WTC11 (cell line): ENCODE results near the gene LIMK1. TPM values are rescaled to one million over a fixed set of nuclear protein-coding genes. Genes with fewer than 3 reads are reported as not detected.

Experiments
- ATAC-seq: fragments of 200-7000 bp; cut with Tn5 transposase; 2 replicates; pipeline ENCODE4 v1.10.0; 2021; ENCODE audit warnings: mild to moderate bottlenecking, moderate library complexity
- CTCF ChIA-PET: fragments of 300-600 bp; sonication (Branson Sonifier 250); formaldehyde crosslinking; loops from one replicate; lab custom pipeline; 2021; ENCODE audit warnings: antibody characterized with exemption; lab: Charles Lee
- POLR2A ChIA-PET: fragments of 350-600 bp; sonication (Branson Sonifier 250); formaldehyde crosslinking; loops from one replicate; lab custom pipeline; 2021; ENCODE audit warnings: antibody characterized with exemption; lab: Charles Lee
- DNase-seq: peaks from one replicate; pipeline ENCODE4 v3.0.0; 2021; ENCODE audit warnings: low spot score
- H3K27ac Mint-ChIP-seq: 2 replicates; pipeline ENCODE4 v1.8.0; 2021; ENCODE audit warnings: mixed read lengths
- H3K27me3 Mint-ChIP-seq: 2 replicates; pipeline ENCODE4 v1.8.0; 2021; ENCODE audit warnings: low read depth, mild to moderate bottlenecking, moderate library complexity, mixed read lengths
- H3K36me3 Mint-ChIP-seq: 2 replicates; pipeline ENCODE4 v1.8.0; 2021; ENCODE audit warnings: mixed read lengths
- H3K4me1 Mint-ChIP-seq: 2 replicates; pipeline ENCODE4 v1.8.0; 2022; ENCODE audit warnings: mixed read lengths
- H3K4me3 Mint-ChIP-seq: 2 replicates; pipeline ENCODE4 v1.8.0; 2021; ENCODE audit warnings: mild to moderate bottlenecking, moderate library complexity, mixed read lengths
- H3K9me3 Mint-ChIP-seq: 2 replicates; pipeline ENCODE4 v1.8.0; 2021; ENCODE audit warnings: mixed read lengths
- FOXP1 ChIP-seq: sonication (generic); formaldehyde crosslinking; IDR thresholded peaks from 2 replicates; pipeline ENCODE4 v1.8.0; 2022; ENCODE audit warnings: missing genetic modification reagents, mild to moderate bottlenecking, moderate library complexity, borderline replicate concordance
- FOXP4 ChIP-seq: sonication (generic); formaldehyde crosslinking; IDR thresholded peaks from 2 replicates; pipeline ENCODE4 v1.8.0; 2022; ENCODE audit warnings: mild to moderate bottlenecking, missing genetic modification reagents
- GTF2I ChIP-seq: fragments of 250-450 bp; sonication (Bioruptor Pico); conservative IDR thresholded peaks from 2 replicates; pipeline ENCODE4 v1.4.0; 2021; ENCODE audit warnings: mild to moderate bottlenecking
- HMGXB4 ChIP-seq: sonication (generic); formaldehyde crosslinking; IDR thresholded peaks from 2 replicates; pipeline ENCODE4 v1.8.1; 2023; ENCODE audit warnings: mild to moderate bottlenecking, moderate library complexity, missing genetic modification reagents
- IRF1 ChIP-seq: sonication (generic); formaldehyde crosslinking; IDR thresholded peaks from 2 replicates; pipeline ENCODE4 v1.8.0; 2023; ENCODE audit warnings: missing genetic modification reagents
- NFYB ChIP-seq: sonication (generic); formaldehyde crosslinking; conservative IDR thresholded peaks from 2 replicates; pipeline ENCODE4 v1.8.0; 2022; ENCODE audit warnings: low read depth, missing genetic modification reagents
- PRDM15 ChIP-seq: sonication (generic); formaldehyde crosslinking; IDR thresholded peaks from 2 replicates; pipeline ENCODE4 v1.8.0; 2022; ENCODE audit warnings: missing genetic modification reagents
- PREB ChIP-seq: sonication (generic); formaldehyde crosslinking; IDR thresholded peaks from 2 replicates; pipeline ENCODE4 v1.8.1; 2022; ENCODE audit warnings: mild to moderate bottlenecking, missing genetic modification reagents, moderate library complexity, borderline replicate concordance
- STAT6 ChIP-seq: sonication (generic); formaldehyde crosslinking; conservative IDR thresholded peaks from 2 replicates; pipeline ENCODE4 v1.8.1; 2023; ENCODE audit warnings: mild to moderate bottlenecking, low read depth, missing genetic modification reagents, moderate library complexity
- ZMAT4 ChIP-seq: fragments of 250-450 bp; sonication (Bioruptor Pico); IDR thresholded peaks from 2 replicates; pipeline ENCODE4 v1.9.0; 2021; ENCODE audit warnings: mild to moderate bottlenecking
- ZNF317 ChIP-seq: sonication (generic); formaldehyde crosslinking; IDR thresholded peaks from 2 replicates; pipeline ENCODE4 v1.8.1; 2023; ENCODE audit warnings: low read depth, mild to moderate bottlenecking, moderate library complexity, missing genetic modification reagents, borderline replicate concordance
- ZNF416 ChIP-seq: fragments of 250-450 bp; sonication (Bioruptor Pico); IDR thresholded peaks from 2 replicates; pipeline ENCODE4 v1.9.0; 2021; ENCODE audit warnings: mild to moderate bottlenecking, inconsistent platforms
- total RNA-seq: library from RNA; stranded (reverse); gene quantifications from 3 replicates; pipeline ENCODE4 v1.2.3, GENCODE V29; 2021

Gene LIMK1
- total RNA-seq, 1 experiment from 2014 or later, result 85.4 TPM

- Mint-ChIP-seq H3K27ac (no peak overlapping the region), H3K4me3 (no peak overlapping the region), H3K4me1 (peaks cover 30% of the 10 kb centered on the region), H3K27me3 (no peaks in the 10 kb centered on the region), H3K9me3 (peaks cover 6% of the 10 kb centered on the region), H3K36me3 (peaks cover 30% of the 10 kb centered on the region)
- ATAC-seq (no peak), DNase-seq (no peak)
- TF ChIP-seq GTF2I (CRISPR knock-in tag), result no peak
- ChIA-PET POLR2A (no interaction called here), CTCF (interaction anchor here (0.5 to 2.2 kb wide), 6 partner anchors 9 to 187 kb away, joined by 3 to 18 read pairs (median 5); partner anchors contain the start of gene LIMK1)
Observed at GRCh38 chr7:74092964-74093471, 9.4 kb downstream of the LIMK1 start.

GRCh38 chr7:74093671-74094223, 10.1 kb downstream of the LIMK1 start:
- ATAC-seq (peak; percentile 10), DNase-seq (no peak)
- H3K36me3 Mint-ChIP-seq, result peaks cover 32% of the 10 kb centered on the region
- no peaks in the 10 kb centered on the region for H3K27me3 Mint-ChIP-seq
- TF ChIP-seq STAT6 (CRISPR knock-in tag) (no peak), NFYB (CRISPR knock-in tag) (no peak), ZNF416 (CRISPR knock-in tag) (no peak), FOXP1 (CRISPR knock-in tag) (no peak), ZMAT4 (no peak), PREB (CRISPR knock-in tag) (no peak), ZNF317 (CRISPR knock-in tag) (no peak), IRF1 (no peak), HMGXB4 (CRISPR knock-in tag) (no peak), FOXP4 (CRISPR knock-in tag) (no peak), PRDM15 (CRISPR knock-in tag) (no peak)
- TF ChIP-seq, all 79 proteins: peak for 0
- Mint-ChIP-seq H3K4me1 (peaks cover 30% of the 10 kb centered on the region), H3K4me3 (peak overlapping the region; percentile 67), H3K27ac (peak overlapping the region; percentile 98), H3K9me3 (peaks cover 9% of the 10 kb centered on the region)
- CTCF ChIA-PET, result interaction anchor here (0.5 to 2.2 kb wide), 9 partner anchors 10 to 478 kb away, joined by 3 to 18 read pairs (median 5); partner anchors contain the start of gene LIMK1
- POLR2A ChIA-PET, result no interaction called here
